Measurements from ENCODE around the gene MEGF6.

DNA sequence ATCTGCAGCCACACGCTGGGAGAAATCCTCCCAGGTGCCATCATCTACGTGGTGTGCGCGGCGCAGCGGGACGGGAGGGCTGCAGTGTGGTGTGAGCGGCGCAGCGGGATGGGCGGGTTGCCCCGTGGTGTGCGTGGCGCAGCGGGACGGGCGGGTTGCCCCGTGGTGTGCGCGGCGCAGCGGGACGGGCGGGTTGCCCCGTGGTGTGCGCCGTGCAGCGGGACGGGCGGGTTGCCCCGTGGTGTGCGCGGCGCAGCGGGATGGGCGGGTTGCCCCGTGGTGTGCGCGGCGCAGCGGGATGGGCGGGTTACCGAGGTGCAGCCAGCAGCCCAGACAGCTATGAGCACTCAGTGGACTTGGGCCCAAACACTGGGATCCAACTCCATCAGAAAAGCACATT, 33.9 kb upstream of the MEGF6 start:
- TF ChIP-seq, protein P1, sequence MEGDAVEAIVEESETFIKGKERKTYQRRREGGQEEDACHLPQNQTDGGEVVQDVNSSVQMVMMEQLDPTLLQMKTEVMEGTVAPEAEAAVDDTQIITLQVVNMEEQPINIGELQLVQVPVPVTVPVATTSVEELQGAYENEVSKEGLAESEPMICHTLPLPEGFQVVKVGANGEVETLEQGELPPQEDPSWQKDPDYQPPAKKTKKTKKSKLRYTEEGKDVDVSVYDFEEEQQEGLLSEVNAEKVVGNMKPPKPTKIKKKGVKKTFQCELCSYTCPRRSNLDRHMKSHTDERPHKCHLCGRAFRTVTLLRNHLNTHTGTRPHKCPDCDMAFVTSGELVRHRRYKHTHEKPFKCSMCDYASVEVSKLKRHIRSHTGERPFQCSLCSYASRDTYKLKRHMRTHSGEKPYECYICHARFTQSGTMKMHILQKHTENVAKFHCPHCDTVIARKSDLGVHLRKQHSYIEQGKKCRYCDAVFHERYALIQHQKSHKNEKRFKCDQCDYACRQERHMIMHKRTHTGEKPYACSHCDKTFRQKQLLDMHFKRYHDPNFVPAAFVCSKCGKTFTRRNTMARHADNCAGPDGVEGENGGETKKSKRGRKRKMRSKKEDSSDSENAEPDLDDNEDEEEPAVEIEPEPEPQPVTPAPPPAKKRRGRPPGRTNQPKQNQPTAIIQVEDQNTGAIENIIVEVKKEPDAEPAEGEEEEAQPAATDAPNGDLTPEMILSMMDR (IDR thresholded peaks at IDR 0.05; ENCODE audit: low read depth, low read length), result no peak
- TF ChIP-seq EZH2phosphoT487 (IDR thresholded peaks at IDR 0.05; ENCODE audit: low read depth), result no peak

Data from OCI-LY3 (cell line).